ENCODE results near the gene STXBP4. TPM values are rescaled to one million over a fixed set of nuclear protein-coding genes. Genes with fewer than 3 reads are reported as not detected.
A peak's percentile ranks its signal among the peaks of the same experiment; 100 is the strongest.

STXBP4 gene
- total and polyA plus RNA-seq, 2 experiments from 2014 or later = 14.9 to 26.4 TPM

DNA sequence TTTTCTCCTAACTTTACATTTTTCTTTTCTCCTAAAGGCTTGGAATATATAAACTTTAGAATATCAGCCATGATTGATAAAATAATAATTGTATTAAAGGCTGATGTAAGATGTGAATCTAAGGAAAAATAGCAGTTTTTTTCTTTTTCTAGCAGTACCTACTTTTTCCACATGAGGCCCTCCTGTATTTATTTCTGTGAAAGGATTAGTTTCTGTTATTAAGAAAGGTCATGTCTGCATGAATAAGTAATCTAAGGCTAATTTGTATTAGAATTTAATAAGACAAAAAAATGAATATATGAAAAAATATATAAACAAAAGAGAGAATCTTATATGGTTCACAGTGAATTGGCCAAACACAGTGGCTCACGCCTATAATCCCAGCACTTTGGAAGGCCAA is 85.3 kb downstream of the STXBP4 start:
- TF ChIP-seq, protein P1, sequence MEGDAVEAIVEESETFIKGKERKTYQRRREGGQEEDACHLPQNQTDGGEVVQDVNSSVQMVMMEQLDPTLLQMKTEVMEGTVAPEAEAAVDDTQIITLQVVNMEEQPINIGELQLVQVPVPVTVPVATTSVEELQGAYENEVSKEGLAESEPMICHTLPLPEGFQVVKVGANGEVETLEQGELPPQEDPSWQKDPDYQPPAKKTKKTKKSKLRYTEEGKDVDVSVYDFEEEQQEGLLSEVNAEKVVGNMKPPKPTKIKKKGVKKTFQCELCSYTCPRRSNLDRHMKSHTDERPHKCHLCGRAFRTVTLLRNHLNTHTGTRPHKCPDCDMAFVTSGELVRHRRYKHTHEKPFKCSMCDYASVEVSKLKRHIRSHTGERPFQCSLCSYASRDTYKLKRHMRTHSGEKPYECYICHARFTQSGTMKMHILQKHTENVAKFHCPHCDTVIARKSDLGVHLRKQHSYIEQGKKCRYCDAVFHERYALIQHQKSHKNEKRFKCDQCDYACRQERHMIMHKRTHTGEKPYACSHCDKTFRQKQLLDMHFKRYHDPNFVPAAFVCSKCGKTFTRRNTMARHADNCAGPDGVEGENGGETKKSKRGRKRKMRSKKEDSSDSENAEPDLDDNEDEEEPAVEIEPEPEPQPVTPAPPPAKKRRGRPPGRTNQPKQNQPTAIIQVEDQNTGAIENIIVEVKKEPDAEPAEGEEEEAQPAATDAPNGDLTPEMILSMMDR (IDR thresholded peaks at IDR 0.05; ENCODE audit: low read depth, low read length) = peak; percentile 52
- DNase-seq (ENCODE audit: low read depth in 1 of 2, low spot score in 1 of 2) = peak in 1 of 2 donors; percentile 31
- H3K36me3 ChIP-seq = no peaks in the 10 kb centered on the region
- H3K9me3 ChIP-seq (ENCODE audit: low read depth) = no peaks in the 10 kb centered on the region
- no peaks in the 10 kb centered on the region for H3K4me1 ChIP-seq (ENCODE audit: low read depth)
- H3K27ac ChIP-seq = no peak overlapping the region
- no peak overlapping the region for H3K4me3 ChIP-seq
- no peaks in the 10 kb centered on the region for H3K27me3 ChIP-seq

DNA sequence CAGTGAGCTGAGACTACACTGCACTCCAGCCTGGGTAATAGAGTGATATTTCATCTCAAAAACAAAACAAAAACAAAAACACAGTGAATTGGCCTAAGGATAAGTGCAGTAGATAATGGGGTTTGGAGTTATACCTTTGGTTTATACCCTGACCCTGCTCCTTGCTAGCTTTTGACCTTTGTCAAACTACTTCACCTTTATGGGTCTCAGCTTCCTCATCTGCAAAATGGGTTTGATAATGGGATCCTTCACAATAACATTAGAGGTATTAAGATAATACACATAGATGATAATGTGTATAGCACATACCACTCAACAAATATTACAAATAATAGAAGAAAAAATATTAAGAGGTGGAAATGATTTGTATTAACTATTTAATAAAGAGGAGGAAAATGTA is 85.9 kb downstream of the STXBP4 start:
- no peaks in the 10 kb centered on the region for H3K4me1 ChIP-seq (ENCODE audit: low read depth)
- no peak overlapping the region for H3K27ac ChIP-seq
- TF ChIP-seq, protein P1 (IDR thresholded peaks at IDR 0.05; ENCODE audit: low read depth, low read length) = no peak
- no peak overlapping the region for H3K4me3 ChIP-seq
- no peaks in the 10 kb centered on the region for H3K9me3 ChIP-seq (ENCODE audit: low read depth)
- H3K27me3 ChIP-seq = no peaks in the 10 kb centered on the region
- no peaks in the 10 kb centered on the region for H3K36me3 ChIP-seq
- DNase-seq (ENCODE audit: low read depth in 1 of 2, low spot score in 1 of 2) = no peak

DNA sequence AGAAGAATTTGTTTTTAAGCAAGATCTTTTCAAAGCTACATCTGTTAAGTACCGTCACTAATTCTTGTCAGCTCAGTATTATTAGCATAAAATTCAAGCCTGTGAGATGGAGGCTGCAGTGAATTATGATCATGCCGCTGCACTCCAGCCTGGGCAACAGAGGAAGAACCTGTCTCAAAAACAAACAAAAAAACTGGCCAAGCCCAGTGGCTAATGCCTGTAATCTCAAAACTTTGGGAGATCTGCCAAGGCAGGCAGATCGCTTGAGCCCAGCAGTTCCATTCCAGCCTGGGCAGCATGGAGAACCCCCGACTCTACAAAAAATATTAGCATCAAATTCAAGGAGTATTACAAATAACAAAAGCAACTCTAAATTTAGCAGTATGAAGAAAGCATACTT is 88.0 kb downstream of the STXBP4 start:
- no peak overlapping the region for H3K27ac ChIP-seq
- H3K4me1 ChIP-seq (ENCODE audit: low read depth) = no peaks in the 10 kb centered on the region
- peak in 1 of 2 donors; percentile 11 for DNase-seq (ENCODE audit: low read depth in 1 of 2, low spot score in 1 of 2)
- no peaks in the 10 kb centered on the region for H3K36me3 ChIP-seq
- H3K4me3 ChIP-seq = no peak overlapping the region
- TF ChIP-seq, protein P1 (IDR thresholded peaks at IDR 0.05; ENCODE audit: low read depth, low read length) = no peak
- H3K9me3 ChIP-seq (ENCODE audit: low read depth) = no peaks in the 10 kb centered on the region
- H3K27me3 ChIP-seq = no peaks in the 10 kb centered on the region

DNA sequence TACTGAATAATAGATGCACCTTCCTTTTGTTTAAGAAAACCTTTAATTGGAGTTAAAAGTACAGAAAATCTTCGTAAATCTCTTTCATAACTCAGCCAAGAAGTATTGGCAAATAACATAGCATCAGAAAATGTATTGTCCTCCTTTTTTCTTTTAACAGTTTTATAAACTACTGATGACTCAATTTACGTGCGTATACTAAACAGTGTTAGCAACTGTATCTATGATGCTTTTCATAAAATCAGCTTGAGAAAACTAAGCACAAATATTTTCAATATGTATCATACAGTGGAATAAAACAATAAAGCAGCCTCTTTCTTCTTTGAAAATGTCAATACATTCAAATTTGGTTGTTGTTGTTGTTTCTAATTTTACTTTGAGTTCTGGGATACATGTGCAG is 88.6 kb downstream of the STXBP4 start:
- Histone ChIP-seq H3K4me1 (ENCODE audit: low read depth) (no peaks in the 10 kb centered on the region), H3K36me3 (no peaks in the 10 kb centered on the region), H3K9me3 (ENCODE audit: low read depth) (no peaks in the 10 kb centered on the region), H3K4me3 (no peak overlapping the region), H3K27me3 (no peaks in the 10 kb centered on the region), H3K27ac (no peak overlapping the region)
- DNase-seq (ENCODE audit: low read depth in 1 of 2, low spot score in 1 of 2) = no peak
- TF ChIP-seq, protein P1 (IDR thresholded peaks at IDR 0.05; ENCODE audit: low read depth, low read length) = no peak

DNA sequence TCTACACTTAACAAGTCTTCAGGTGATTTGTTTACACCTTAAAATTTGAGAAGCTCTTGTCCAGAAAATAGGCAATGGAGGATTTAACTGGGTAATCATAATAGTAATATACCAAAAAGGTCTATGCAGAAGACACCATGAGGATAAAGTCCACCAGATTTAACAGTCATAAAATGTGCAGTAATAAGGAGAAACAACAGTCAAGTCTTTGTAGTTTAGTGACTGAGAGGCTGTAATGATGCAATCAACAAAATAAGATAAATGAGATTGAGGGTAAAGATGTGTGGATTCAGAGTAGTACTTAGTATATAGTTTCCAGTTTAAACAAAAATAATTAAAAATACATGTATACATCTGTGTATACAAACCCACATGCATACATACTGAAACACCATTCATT is 91.2 kb downstream of the STXBP4 start:
- TF ChIP-seq, protein P1 (IDR thresholded peaks at IDR 0.05; ENCODE audit: low read depth, low read length) = no peak
- Histone ChIP-seq H3K4me3 (no peak overlapping the region), H3K4me1 (ENCODE audit: low read depth) (no peaks in the 10 kb centered on the region), H3K36me3 (no peaks in the 10 kb centered on the region), H3K9me3 (ENCODE audit: low read depth) (no peaks in the 10 kb centered on the region), H3K27ac (no peak overlapping the region), H3K27me3 (no peaks in the 10 kb centered on the region)
- DNase-seq (ENCODE audit: low read depth in 1 of 2, low spot score in 1 of 2) = no peak

DNA sequence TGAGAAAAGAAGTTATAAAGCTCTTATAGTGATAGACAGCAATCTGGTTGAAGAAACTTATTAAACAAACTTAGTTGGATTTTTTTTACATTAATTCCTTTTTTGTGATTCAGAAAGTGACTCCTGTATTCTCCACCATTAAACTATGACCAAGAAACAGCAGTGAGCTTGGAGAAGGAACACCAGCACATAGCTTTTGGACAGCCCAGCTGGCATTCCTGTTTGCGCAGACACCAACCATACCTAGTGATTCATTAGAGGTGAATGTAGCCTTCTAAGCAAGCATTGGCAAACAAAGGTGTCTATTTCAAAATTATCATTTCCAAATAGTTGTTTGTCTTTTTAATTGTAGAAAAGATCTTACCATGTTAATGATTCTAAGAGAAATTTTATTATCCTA is 94.4 kb downstream of the STXBP4 start:
- TF ChIP-seq, protein P1 (IDR thresholded peaks at IDR 0.05; ENCODE audit: low read depth, low read length) = no peak
- no peak for DNase-seq (ENCODE audit: low read depth in 1 of 2, low spot score in 1 of 2)
- no peak overlapping the region for H3K27ac ChIP-seq
- H3K27me3 ChIP-seq = no peaks in the 10 kb centered on the region
- H3K9me3 ChIP-seq (ENCODE audit: low read depth) = no peaks in the 10 kb centered on the region
- no peaks in the 10 kb centered on the region for H3K36me3 ChIP-seq
- no peak overlapping the region for H3K4me3 ChIP-seq
- H3K4me1 ChIP-seq (ENCODE audit: low read depth) = no peaks in the 10 kb centered on the region

All from cardiac muscle cell (in vitro differentiated cells and primary cell).